Tibial nerve (tissue), 4 donors: ENCODE measurements around the gene SLC22A5.

Source experiments
- CTCF ChIP-seq, 5 experiments: fragments of 200-600 bp in 3 of 5; fragments of 450-650 bp in 2 of 5; sonication (generic) in 3 of 5; IDR thresholded peaks; one replicate each; pipeline ENCODE4 v1.5.1; 2016 to 2019; ENCODE audit warnings: antibody characterized with exemption in 5 of 5, mild to moderate bottlenecking in 3 of 5, moderate library complexity in 2 of 5
- EP300 ChIP-seq, 2 donors: sonication (generic); formaldehyde crosslinking; IDR thresholded peaks; one replicate each; pipeline ENCODE4 v1.6.1; 2017; ENCODE audit warnings: antibody characterized with exemption in 2 of 2, mild to moderate bottlenecking in 1 of 2
- POLR2A ChIP-seq, 2 donors: fragments of 450-650 bp; IDR thresholded peaks; one replicate each; pipeline ENCODE4 v1.6.1; 2017; ENCODE audit warnings: antibody characterized with exemption in 2 of 2, mild to moderate bottlenecking in 2 of 2, moderate library complexity in 2 of 2

DNA sequence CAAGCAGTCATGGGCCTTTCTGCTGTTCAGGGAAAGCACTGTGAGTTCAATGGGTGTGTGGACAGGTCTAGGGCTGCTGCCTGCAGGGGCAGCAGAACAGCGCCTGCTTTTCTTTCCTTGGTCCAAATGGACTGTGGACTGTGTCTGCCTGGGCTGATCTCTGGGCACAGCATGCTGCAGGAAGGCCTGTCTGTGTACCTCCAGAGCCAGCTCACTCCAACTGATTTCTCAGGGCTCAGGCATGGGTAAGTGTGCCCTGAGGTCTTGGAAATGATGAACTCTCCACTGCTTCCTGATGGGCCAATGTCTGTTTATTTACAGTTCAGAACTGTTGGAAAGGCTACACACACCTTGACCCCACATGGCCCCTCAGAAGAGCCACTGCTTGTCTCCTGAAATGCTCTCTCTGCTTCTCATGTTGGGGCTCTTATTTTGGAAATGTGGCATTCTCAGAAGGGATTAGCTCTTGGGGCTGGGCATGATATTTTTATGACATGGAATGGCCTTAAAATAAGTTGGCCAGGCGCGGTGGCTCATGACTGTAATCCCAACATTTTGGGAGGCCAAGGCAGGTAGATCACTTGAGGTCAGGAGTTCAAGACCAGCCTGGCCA lies 48.3 kb upstream of the SLC22A5 start:
- TF ChIP-seq CTCF (IDR thresholded peaks at IDR 0.05), result no peak
- no peak for TF ChIP-seq POLR2A (IDR thresholded peaks at IDR 0.05)
- TF ChIP-seq EP300 (IDR thresholded peaks at IDR 0.05), result no peak
